Naive thymus-derived CD8-positive, alpha-beta T cell (primary cell): Measurements from ENCODE around the gene IGF2R. TPM values are rescaled to one million over a fixed set of nuclear protein-coding genes. Genes with fewer than 3 reads are reported as not detected.
A peak's percentile ranks its signal among the peaks of the same experiment; 100 is the strongest.
"Not testable (repeated sequence)": the region's sequence is repeated elsewhere in the genome, so short reads cannot be mapped to it uniquely, and the experiment has no call there.

Experiments used
- ATAC-seq, 2 donors: fragments of 150-1000 bp; cut with Tn5 transposase in 1 of 2; sonication (Bioruptor Pico), chemical (Tn5 transposase) in 1 of 2; 1 replicate in 1 of 2; 2 replicates in 1 of 2; pipeline ENCODE4 v1.10.0; 2021; ENCODE audit warnings: mild to moderate bottlenecking in 2 of 2, moderate library complexity in 2 of 2
- POLR2A ChIA-PET: fragments of 350-600 bp; sonication (Branson Sonifier 250); formaldehyde crosslinking; loops from one replicate; lab custom pipeline; 2021; ENCODE audit warnings: antibody characterized with exemption; lab: Charles Lee
- DNase-seq, 10 donors: peaks; one replicate each; pipeline versions ENCODE4 v3.0.0 to v3.0.0-alpha.2; 2020 to 2022
- H3K27ac Mint-ChIP-seq, 10 donors: one replicate each; pipeline ENCODE4 v1.8.0; 2020 to 2022; ENCODE audit warnings: mild to moderate bottlenecking in 10 of 10, mixed read lengths in 10 of 10, moderate library complexity in 4 of 10, inconsistent platforms in 1 of 10
- H3K27me3 Mint-ChIP-seq, 5 donors: one replicate each; pipeline ENCODE4 v1.8.0; 2021 to 2022; ENCODE audit warnings: mixed read lengths in 5 of 5
- H3K36me3 Mint-ChIP-seq, 3 donors: one replicate each; pipeline ENCODE4 v1.8.0; 2020 to 2022; ENCODE audit warnings: mixed read lengths in 3 of 3, mild to moderate bottlenecking in 2 of 3, inconsistent platforms in 1 of 3
- H3K4me1 Mint-ChIP-seq, 4 donors: one replicate each; pipeline ENCODE4 v1.8.0; 2021 to 2022; ENCODE audit warnings: mixed read lengths in 4 of 4
- H3K4me3 Mint-ChIP-seq, 10 donors: one replicate each; pipeline ENCODE4 v1.8.0; 2020 to 2022; ENCODE audit warnings: mild to moderate bottlenecking in 10 of 10, mixed read lengths in 10 of 10, moderate library complexity in 6 of 10, inconsistent platforms in 1 of 10
- H3K9me3 Mint-ChIP-seq, 9 donors: one replicate each; pipeline ENCODE4 v1.8.0; 2020 to 2022; ENCODE audit warnings: mixed read lengths in 9 of 9, mild to moderate bottlenecking in 3 of 9, inconsistent platforms in 1 of 9, moderate library complexity in 1 of 9
- polyA plus RNA-seq, 3 donors: library from polyadenylated mRNA; unstranded; fragments of 300-500 nt; fragmentation: Illumina TruSeq; gene quantifications; one replicate each; pipeline ENCODE4 v1.2.3, GENCODE V29; 2021
- total RNA-seq, 8 experiments: library from RNA in 2 of 8; stranded (reverse) in 2 of 8; gene quantifications; one replicate each; pipeline ENCODE4 v1.2.3 and lab custom pipeline; 2021 to 2026

Gene IGF2R
- total and polyA plus RNA-seq, 5 experiments from 2014 or later: 9.1 to 69.7 (median 19.3) TPM

DNA sequence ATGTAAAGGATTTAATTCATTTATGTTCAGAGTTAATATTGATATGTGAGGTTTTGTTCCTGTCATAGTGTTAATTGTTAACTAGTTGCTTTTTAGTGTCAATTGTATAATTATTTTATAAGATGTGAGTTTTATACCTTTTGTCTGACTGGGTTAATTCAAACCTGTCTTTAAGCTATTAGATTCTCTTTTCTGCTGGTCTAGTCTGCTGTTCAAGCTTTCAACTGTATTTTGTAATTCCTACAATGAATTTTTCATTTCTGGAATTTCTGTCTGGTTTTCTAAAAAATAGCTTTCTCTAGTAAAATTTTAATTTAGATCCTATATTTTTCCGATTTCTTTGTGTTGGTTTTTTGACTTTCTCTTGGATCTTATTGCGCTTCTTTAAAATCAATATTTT is 26.5 kb downstream of the IGF2R start:
- H3K4me3 Mint-ChIP-seq: no peak overlapping the region
- no peaks in the 10 kb centered on the region for H3K27me3 Mint-ChIP-seq
- POLR2A ChIA-PET: interaction anchor here (0.7 kb wide), 2 partner anchors 14 to 289 kb away, joined by 5 read pairs; no protein-coding TSS in a partner anchor
- DNase-seq (no peak), ATAC-seq (no peak)
- H3K27ac Mint-ChIP-seq: no peak overlapping the region
- H3K9me3 Mint-ChIP-seq: peaks cover 0 to 32% (median 15%) of the 10 kb centered on the region in 9 donors
- peaks cover 61 to 71% (median 70%) of the 10 kb centered on the region in 3 donors for H3K36me3 Mint-ChIP-seq
- peaks cover 44 to 89% (median 81%) of the 10 kb centered on the region in 4 donors for H3K4me1 Mint-ChIP-seq

- DNase-seq: no peak
- Mint-ChIP-seq H3K4me3 (peak overlapping the region in 2 of 10 donors; percentile 12 to 36), H3K9me3 (peaks cover 0 to 32% (median 15%) of the 10 kb centered on the region in 9 donors), H3K27ac (peak overlapping the region in 1 of 10 donors; percentile 26), H3K36me3 (peaks cover 62 to 71% (median 71%) of the 10 kb centered on the region in 3 donors), H3K4me1 (peaks cover 45 to 88% (median 79%) of the 10 kb centered on the region in 4 donors), H3K27me3 (no peaks in the 10 kb centered on the region)
- no peak for ATAC-seq
- POLR2A ChIA-PET: no interaction called here
Measured at GRCh38 chr6:159996087-159996622, 27.3 kb downstream of the IGF2R start.

DNA sequence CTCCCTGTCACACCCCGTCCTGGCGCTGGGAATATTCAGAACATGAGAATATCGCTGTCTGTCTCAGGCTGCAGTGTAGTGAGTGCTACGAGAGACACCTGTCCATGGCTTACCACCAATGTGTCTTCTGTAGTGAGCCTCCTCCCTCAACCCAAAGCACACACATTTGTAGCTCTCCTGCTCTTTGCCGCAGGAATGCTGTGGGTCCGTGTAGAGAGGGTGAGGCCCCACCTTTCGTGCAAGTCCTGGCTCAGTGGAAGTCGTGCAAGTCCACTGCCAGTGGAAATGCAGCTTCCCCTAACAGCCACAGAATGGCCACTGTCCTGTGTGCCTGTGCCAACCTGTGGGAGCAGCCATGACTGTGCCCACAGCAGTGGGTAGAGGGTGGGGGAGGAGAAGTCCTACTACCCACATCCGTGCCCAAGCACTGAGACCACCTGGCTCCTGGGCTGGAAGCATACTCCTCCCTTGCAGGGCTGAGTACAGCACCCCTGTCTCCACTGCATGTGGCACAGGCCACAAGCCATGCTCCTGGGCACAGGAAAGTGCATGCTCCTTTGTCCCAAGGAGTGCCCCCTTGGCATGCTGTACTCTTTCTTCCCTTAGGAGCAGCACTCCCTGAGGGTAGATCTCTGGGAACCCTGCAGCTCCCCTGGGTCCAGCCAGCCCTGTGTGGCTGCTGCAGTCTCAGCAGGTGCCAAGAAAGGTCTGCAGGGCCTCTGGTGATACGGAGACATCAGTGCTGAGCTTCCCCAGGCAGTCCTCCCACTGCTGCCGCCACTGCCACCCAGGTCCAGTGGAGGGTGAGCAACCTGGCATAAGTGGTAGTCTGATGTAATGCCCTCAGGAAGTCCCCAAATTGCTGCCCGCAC is 28.0 kb downstream of the IGF2R start:
- DNase-seq (no peak), ATAC-seq (no peak)
- peaks cover 0 to 32% (median 15%) of the 10 kb centered on the region in 9 donors for H3K9me3 Mint-ChIP-seq
- H3K4me3 Mint-ChIP-seq: peak overlapping the region in 1 of 10 donors; percentile 20
- H3K27me3 Mint-ChIP-seq: no peaks in the 10 kb centered on the region
- POLR2A ChIA-PET: interaction anchor here (0.9 kb wide), 1 partner anchor 19 kb away, joined by 3 read pairs; no protein-coding TSS in a partner anchor
- H3K27ac Mint-ChIP-seq: peak overlapping the region in 4 of 10 donors; percentile 9 to 79 (median 62)
- H3K36me3 Mint-ChIP-seq: peaks cover 58 to 66% (median 64%) of the 10 kb centered on the region in 3 donors
- H3K4me1 Mint-ChIP-seq: peaks cover 43 to 81% (median 74%) of the 10 kb centered on the region in 4 donors

DNA sequence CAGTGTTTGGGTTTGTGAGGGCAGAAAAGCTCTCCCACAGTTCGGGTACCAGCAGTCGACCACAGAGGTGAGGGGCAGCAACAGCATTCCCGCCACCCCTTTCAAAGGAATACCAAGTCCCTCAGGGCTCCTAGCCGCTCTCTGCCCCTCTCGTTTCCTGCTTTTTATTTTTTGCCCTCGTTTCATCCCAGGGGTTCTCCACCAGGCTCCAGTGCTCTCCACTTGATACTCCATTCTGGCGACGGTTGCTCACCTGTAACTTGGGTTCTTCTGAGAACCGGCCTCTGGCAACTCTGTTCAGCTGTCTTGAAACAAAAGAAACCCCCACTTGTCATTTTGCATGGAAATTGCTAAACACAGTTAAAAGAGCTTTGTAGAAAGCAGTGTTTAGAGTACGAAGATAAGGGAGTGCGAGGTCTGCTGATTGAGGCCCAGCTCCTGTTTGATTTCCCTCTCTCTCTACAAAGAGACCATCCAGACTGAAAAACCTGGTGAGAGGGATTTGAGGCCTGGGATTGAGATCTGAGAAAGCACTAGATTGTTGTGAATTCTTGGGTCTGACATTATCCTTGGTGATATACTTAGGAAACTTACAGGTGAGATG is 28.7 kb downstream of the IGF2R start:
- DNase-seq: no peak
- Mint-ChIP-seq H3K36me3 (peaks cover 52 to 58% (median 57%) of the 10 kb centered on the region in 3 donors), H3K27me3 (no peaks in the 10 kb centered on the region), H3K9me3 (peaks cover 0 to 32% (median 15%) of the 10 kb centered on the region in 9 donors), H3K27ac (peak overlapping the region in 3 of 10 donors; percentile 9 to 74 (median 49)), H3K4me3 (no peak overlapping the region), H3K4me1 (peaks cover 44 to 76% (median 71%) of the 10 kb centered on the region in 4 donors)
- no peak for ATAC-seq
- POLR2A ChIA-PET: interaction anchor here (0.9 kb wide), 1 partner anchor 18 kb away, joined by 3 read pairs; no protein-coding TSS in a partner anchor

- peak overlapping the region in 2 of 10 donors; percentile 4 to 75 for H3K4me3 Mint-ChIP-seq
- H3K27me3 Mint-ChIP-seq: no peaks in the 10 kb centered on the region
- peak overlapping the region in 1 of 10 donors; percentile 9 for H3K27ac Mint-ChIP-seq
- H3K4me1 Mint-ChIP-seq: peaks cover 35 to 75% (median 67%) of the 10 kb centered on the region in 4 donors
- POLR2A ChIA-PET: no interaction called here
- peaks cover 0 to 25% (median 15%) of the 10 kb centered on the region in 9 donors for H3K9me3 Mint-ChIP-seq
- peaks cover 42 to 49% (median 47%) of the 10 kb centered on the region in 3 donors for H3K36me3 Mint-ChIP-seq
- DNase-seq: no peak
- no peak for ATAC-seq
Measured at GRCh38 chr6:159998538-159998937, 29.7 kb downstream of the IGF2R start.

DNA sequence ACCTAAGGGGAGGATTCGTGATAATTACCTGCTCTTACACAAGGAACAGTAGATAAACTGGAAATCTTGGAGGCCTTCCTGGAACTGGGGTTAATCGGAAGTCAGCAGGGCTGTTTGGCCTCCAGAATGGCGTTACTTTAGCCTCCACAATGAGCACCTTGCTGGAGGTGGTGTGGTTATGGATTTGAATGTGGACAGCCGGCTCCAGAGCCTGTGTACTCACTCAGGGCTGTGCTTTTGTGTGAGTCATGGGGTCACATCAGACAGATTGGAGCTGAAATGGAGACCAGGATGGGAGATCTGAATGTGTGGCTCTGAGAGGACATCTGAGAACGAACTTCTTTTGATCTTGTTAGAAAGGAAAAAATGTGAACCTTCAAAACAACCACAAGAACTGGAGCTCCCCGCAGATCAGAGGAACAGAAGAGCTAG is 30.4 kb downstream of the IGF2R start:
- DNase-seq (no peak), ATAC-seq (peak; percentile 47 to 78)
- H3K9me3 Mint-ChIP-seq: peaks cover 0 to 21% (median 12%) of the 10 kb centered on the region in 9 donors
- H3K4me3 Mint-ChIP-seq: peak overlapping the region in 7 of 10 donors; percentile 3 to 75 (median 59)
- peak overlapping the region in 5 of 10 donors; percentile 9 to 82 (median 20) for H3K27ac Mint-ChIP-seq
- H3K36me3 Mint-ChIP-seq: peaks cover 38 to 42% (median 41%) of the 10 kb centered on the region in 3 donors
- peaks cover 38 to 75% (median 67%) of the 10 kb centered on the region in 4 donors for H3K4me1 Mint-ChIP-seq
- H3K27me3 Mint-ChIP-seq: no peaks in the 10 kb centered on the region
- POLR2A ChIA-PET: no interaction called here

DNA sequence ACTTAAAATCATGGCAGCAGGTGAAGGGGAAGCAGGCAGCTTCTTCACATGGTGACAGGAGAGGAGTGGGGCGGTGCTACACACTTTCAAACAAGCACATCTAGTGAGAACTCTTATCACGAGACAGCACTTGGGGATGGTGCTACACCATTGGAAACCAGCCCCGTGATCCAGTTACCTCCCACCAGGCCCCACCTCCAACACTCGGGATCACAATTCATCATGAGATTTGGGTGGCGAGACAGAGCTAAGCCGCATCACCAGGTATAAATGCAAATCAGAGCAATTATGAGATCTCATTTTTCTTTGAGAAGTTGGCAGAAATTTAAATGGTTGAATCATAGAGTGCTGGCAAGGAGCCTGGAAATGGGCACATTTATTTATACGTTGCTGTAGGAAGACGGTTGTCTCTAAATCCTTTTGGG is 31.4 kb downstream of the IGF2R start:
- Mint-ChIP-seq H3K27me3 (no peaks in the 10 kb centered on the region), H3K4me3 (peak overlapping the region in 4 of 10 donors; percentile 2 to 59 (median 7)), H3K9me3 (peaks cover 0 to 12% (median 5%) of the 10 kb centered on the region in 9 donors), H3K4me1 (peaks cover 40 to 69% (median 66%) of the 10 kb centered on the region in 4 donors), H3K27ac (peak overlapping the region in 1 of 10 donors; percentile 12), H3K36me3 (peaks cover 28 to 32% (median 32%) of the 10 kb centered on the region in 3 donors)
- ATAC-seq (no peak), DNase-seq (no peak)
- POLR2A ChIA-PET: no interaction called here

DNA sequence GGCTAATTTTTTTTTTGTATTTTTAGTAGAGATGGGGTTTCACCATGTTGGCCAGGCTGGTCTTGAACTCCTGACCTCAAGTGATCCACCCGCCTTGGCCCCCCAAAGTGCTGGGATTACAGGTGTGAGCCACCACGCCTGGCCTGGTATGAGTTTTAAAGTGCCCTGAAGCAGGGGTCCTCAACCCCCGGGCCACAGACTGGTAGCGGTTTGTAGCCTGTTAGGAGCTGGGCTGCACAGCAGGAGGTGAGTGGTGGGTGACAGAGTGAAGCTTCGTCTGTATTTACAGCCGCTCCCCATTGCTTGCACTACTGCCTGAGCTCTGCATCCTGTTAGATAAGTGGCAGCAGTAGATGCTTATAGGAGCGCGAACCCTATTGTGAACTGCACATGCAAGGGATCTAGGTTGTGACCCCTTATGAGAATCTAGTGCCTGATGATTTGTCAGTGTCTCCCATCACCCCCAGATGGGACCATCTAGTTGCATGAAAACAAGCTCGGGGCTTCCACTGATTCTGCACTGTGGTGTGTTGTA is 32.1 kb downstream of the IGF2R start:
- Mint-ChIP-seq H3K4me1 (peaks cover 39 to 69% (median 65%) of the 10 kb centered on the region in 4 donors), H3K36me3 (peaks cover 21 to 26% (median 26%) of the 10 kb centered on the region in 3 donors)
- H3K4me3 Mint-ChIP-seq, H3K27me3 Mint-ChIP-seq, DNase-seq, H3K27ac Mint-ChIP-seq, POLR2A ChIA-PET, H3K9me3 Mint-ChIP-seq, ATAC-seq: not testable (repeated sequence)

- Mint-ChIP-seq H3K27me3 (no peaks in the 10 kb centered on the region), H3K36me3 (peaks cover 16 to 19% (median 17%) of the 10 kb centered on the region in 3 donors), H3K9me3 (no peaks in the 10 kb centered on the region), H3K27ac (peak overlapping the region in 2 of 10 donors; percentile 39 to 45), H3K4me3 (no peak overlapping the region), H3K4me1 (peaks cover 32 to 71% (median 63%) of the 10 kb centered on the region in 4 donors)
- ATAC-seq (no peak), DNase-seq (no peak)
- POLR2A ChIA-PET: no interaction called here
Measured at GRCh38 chr6:160002882-160003281, 34.0 kb downstream of the IGF2R start.

DNA sequence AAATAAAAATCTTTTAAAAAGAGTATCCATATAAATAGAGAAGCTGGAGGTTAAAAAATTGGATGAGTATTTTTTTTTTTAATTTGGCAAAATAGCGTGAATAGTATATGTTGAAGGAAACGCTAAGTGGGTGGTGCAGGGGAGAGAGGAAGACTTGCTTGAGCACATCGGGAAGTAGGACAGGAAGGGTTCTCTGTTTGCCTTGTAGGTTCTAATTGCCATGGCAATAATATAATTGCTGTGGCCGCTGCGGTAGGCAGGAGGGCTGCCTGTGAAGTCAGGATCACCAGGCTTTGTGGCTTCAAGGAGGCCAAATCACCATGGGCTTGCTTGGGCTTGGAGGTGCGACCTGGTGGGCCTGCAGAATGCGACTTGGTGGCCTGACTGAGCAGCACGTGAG is 35.1 kb downstream of the IGF2R start:
- POLR2A ChIA-PET: no interaction called here
- Mint-ChIP-seq H3K36me3 (peaks cover 12 to 20% (median 17%) of the 10 kb centered on the region in 3 donors), H3K4me3 (peak overlapping the region in 5 of 10 donors; percentile 13 to 58 (median 30)), H3K27me3 (no peaks in the 10 kb centered on the region), H3K4me1 (peaks cover 30 to 70% (median 61%) of the 10 kb centered on the region in 4 donors), H3K9me3 (no peaks in the 10 kb centered on the region), H3K27ac (peak overlapping the region in 4 of 10 donors; percentile 39 to 75 (median 54))
- ATAC-seq (no peak), DNase-seq (no peak)

DNA sequence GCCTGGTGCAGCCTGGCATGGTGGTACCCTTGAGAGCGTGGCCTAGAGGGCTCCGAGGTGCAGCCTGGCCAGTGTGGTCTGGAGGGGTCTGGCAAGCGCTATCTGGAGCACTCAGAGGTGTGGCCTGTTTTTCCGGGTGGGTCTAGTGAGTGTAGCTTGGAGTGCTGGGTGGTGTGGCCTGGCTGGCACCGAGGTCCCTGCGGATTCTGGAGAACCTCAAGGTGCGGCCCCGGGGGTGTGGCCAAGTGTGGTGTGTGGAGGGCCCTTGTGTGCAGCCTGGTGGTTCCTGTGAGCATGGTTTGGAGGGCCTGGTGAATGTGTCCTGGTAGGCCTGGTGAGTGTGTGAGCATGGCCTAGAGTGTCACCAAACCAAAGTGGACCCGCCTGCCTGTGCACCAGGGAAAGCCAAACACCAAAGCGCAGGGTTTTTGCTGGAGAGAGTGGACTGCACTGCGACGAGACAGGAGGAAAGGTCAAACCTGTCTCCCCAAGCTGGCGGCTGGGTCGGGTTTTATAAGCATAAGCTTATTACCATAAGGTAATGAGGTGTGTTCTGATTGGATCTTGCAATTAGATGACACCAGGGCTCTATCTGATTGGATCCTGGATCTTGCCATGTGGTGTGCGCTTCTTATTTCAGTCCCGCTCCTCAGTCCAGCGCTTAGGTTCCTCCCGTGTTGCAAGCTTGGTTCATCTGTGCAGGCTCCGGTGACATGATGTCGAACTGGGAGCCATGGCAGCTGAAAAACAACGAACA is 35.7 kb downstream of the IGF2R start:
- ATAC-seq (no peak), DNase-seq (no peak)
- POLR2A ChIA-PET: no interaction called here
- peaks cover 9 to 22% (median 14%) of the 10 kb centered on the region in 3 donors for H3K36me3 Mint-ChIP-seq
- no peaks in the 10 kb centered on the region for H3K27me3 Mint-ChIP-seq
- H3K27ac Mint-ChIP-seq: peak overlapping the region in 2 of 10 donors; percentile 11 to 45
- H3K9me3 Mint-ChIP-seq: no peaks in the 10 kb centered on the region
- peaks cover 26 to 65% (median 55%) of the 10 kb centered on the region in 4 donors for H3K4me1 Mint-ChIP-seq
- peak overlapping the region in 6 of 10 donors; percentile 12 to 58 (median 43) for H3K4me3 Mint-ChIP-seq
